ENCODE measurements around the gene BBC3. TPM values are rescaled to one million over a fixed set of nuclear protein-coding genes. Genes with fewer than 3 reads are reported as not detected.
A peak's percentile ranks its signal among the peaks of the same experiment; 100 is the strongest.

Gene BBC3
- total and polyA plus RNA-seq, 2 experiments from 2014 or later, result 23.4 to 31.9 TPM

- H3K9me2 ChIP-seq (ENCODE audit: insufficient read depth), result no peaks in the 10 kb centered on the region
- H3K36me3 Mint-ChIP-seq (ENCODE audit: low read depth), result peaks cover 79% of the 10 kb centered on the region
- H3K4me1 Mint-ChIP-seq, result peaks cover 9% of the 10 kb centered on the region
- H2AFZ ChIP-seq, result no peak overlapping the region
- peaks cover 16% of the 10 kb centered on the region for H3K27me3 Mint-ChIP-seq (ENCODE audit: insufficient read depth, low read depth, poor library complexity)
- no peak overlapping the region for H3K4me3 ChIP-seq
- no peak for TF ChIP-seq ZNF114 (CRISPR knock-in tag; IDR thresholded peaks at IDR 0.05)
- TF ChIP-seq, protein P1, sequence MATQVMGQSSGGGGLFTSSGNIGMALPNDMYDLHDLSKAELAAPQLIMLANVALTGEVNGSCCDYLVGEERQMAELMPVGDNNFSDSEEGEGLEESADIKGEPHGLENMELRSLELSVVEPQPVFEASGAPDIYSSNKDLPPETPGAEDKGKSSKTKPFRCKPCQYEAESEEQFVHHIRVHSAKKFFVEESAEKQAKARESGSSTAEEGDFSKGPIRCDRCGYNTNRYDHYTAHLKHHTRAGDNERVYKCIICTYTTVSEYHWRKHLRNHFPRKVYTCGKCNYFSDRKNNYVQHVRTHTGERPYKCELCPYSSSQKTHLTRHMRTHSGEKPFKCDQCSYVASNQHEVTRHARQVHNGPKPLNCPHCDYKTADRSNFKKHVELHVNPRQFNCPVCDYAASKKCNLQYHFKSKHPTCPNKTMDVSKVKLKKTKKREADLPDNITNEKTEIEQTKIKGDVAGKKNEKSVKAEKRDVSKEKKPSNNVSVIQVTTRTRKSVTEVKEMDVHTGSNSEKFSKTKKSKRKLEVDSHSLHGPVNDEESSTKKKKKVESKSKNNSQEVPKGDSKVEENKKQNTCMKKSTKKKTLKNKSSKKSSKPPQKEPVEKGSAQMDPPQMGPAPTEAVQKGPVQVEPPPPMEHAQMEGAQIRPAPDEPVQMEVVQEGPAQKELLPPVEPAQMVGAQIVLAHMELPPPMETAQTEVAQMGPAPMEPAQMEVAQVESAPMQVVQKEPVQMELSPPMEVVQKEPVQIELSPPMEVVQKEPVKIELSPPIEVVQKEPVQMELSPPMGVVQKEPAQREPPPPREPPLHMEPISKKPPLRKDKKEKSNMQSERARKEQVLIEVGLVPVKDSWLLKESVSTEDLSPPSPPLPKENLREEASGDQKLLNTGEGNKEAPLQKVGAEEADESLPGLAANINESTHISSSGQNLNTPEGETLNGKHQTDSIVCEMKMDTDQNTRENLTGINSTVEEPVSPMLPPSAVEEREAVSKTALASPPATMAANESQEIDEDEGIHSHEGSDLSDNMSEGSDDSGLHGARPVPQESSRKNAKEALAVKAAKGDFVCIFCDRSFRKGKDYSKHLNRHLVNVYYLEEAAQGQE (IDR thresholded peaks at IDR 0.05; ENCODE audit: unreplicated experiment), result no peak
- no peak for TF ChIP-seq POLR2AphosphoS5 (IDR thresholded peaks at IDR 0.05; ENCODE audit: low read depth)
- no peak for TF ChIP-seq STAT1 (IDR thresholded peaks at IDR 0.05; ENCODE audit: unreplicated experiment)
- TF ChIP-seq CREB1 (CRISPR knock-in tag; IDR thresholded peaks at IDR 0.05; ENCODE audit: low read depth), result no peak
- no peak for TF ChIP-seq ZNF331 (CRISPR knock-in tag; IDR thresholded peaks at IDR 0.05; ENCODE audit: low read depth)
- no peak for TF ChIP-seq ZNF462 (CRISPR knock-in tag; IDR thresholded peaks at IDR 0.05)
- TF ChIP-seq CTCF (conservative IDR thresholded peaks at IDR 0.05; ENCODE audit: low read depth in 2 of 2), result no peak
- no peak for TF ChIP-seq NANOG (IDR thresholded peaks at IDR 0.05; ENCODE audit: borderline replicate concordance)
- TF ChIP-seq EZH2 (IDR thresholded peaks at IDR 0.05; ENCODE audit: low read depth, unreplicated experiment), result no peak
- TF ChIP-seq, protein P2, sequence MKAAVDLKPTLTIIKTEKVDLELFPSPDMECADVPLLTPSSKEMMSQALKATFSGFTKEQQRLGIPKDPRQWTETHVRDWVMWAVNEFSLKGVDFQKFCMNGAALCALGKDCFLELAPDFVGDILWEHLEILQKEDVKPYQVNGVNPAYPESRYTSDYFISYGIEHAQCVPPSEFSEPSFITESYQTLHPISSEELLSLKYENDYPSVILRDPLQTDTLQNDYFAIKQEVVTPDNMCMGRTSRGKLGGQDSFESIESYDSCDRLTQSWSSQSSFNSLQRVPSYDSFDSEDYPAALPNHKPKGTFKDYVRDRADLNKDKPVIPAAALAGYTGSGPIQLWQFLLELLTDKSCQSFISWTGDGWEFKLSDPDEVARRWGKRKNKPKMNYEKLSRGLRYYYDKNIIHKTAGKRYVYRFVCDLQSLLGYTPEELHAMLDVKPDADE (IDR thresholded peaks at IDR 0.05), result no peak
- TF ChIP-seq JUNB (IDR thresholded peaks at IDR 0.05; ENCODE audit: unreplicated experiment), result no peak
- no peak for TF ChIP-seq EZH2phosphoT487 (IDR thresholded peaks at IDR 0.05; ENCODE audit: unreplicated experiment)
- H3K27me3 ChIP-seq (ENCODE audit: insufficient read depth), result no peaks in the 10 kb centered on the region
- peaks cover 50% of the 10 kb centered on the region for H3K36me3 ChIP-seq (ENCODE audit: insufficient read depth)
- H3K4me2 ChIP-seq, result no peak overlapping the region
- DNase-seq (ENCODE audit: low spot score) (no peak), ATAC-seq (no peak)
- H3K27ac ChIP-seq (ENCODE audit: low read depth), result peak overlapping the region; percentile 29; the same call in 1 of the 2 replicates
- H3F3A ChIP-seq (replicated peaks; ENCODE audit: low read depth), result peaks cover 50% of the 10 kb centered on the region
- peaks cover 66% of the 10 kb centered on the region for H3K79me2 ChIP-seq (replicated peaks; ENCODE audit: insufficient read depth)
- peak overlapping the region; percentile 1; the same call in 1 of the 2 replicates for H3K27ac Mint-ChIP-seq
- H4K20me1 ChIP-seq (replicated peaks; ENCODE audit: insufficient read depth), result peaks cover 64% of the 10 kb centered on the region
- no peaks in the 10 kb centered on the region for H3K9me3 Mint-ChIP-seq
- H3K4me3 Mint-ChIP-seq, result no peak overlapping the region
- H3K4me1 ChIP-seq (ENCODE audit: insufficient read depth), result peaks cover 9% of the 10 kb centered on the region
Observed at GRCh38 chr19:47176071-47176626, 54.9 kb downstream of the BBC3 start.

Data from GM23338 (cell line).